HG02981 (cell line): Measurements from ENCODE around the gene ACOD1.
"Not testable (repeated sequence)": the region's sequence is repeated elsewhere in the genome, so short reads cannot be mapped to it uniquely, and the experiment has no call there.

Source experiments
- ATAC-seq: cut with Tn5 transposase; IDR thresholded peaks from one replicate; pipeline ENCODE4 v1.9.1; 2021; ENCODE audit warnings: mild to moderate bottlenecking, moderate library complexity; ENCODE audit not compliant: unreplicated experiment

The ACOD1 gene

DNA sequence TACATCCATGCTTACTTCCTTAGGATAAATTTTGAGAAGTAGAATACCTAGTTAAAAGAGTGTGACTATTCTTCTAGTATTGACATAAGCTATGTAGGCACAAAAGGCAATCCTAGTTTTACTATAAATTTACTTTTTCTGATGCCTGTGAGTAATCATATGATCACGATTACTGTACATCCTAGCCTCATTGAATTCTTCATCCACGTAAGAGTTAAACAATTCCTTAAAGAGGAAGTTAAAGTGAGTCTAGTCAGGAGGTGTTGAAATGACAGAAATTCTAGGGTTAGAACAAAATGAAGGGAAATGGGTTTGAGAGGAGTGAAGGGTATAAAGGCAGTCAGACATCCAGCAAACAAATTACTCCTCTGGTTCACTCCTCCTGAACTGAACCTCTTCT is at the start of gene ACOD1:
ACOD1 (plus strand) TSS at position 363 of the 400 bp plus-strand sequence. CDS start 48 bp downstream, outside the sequence.
- ATAC-seq = no peak

DNA sequence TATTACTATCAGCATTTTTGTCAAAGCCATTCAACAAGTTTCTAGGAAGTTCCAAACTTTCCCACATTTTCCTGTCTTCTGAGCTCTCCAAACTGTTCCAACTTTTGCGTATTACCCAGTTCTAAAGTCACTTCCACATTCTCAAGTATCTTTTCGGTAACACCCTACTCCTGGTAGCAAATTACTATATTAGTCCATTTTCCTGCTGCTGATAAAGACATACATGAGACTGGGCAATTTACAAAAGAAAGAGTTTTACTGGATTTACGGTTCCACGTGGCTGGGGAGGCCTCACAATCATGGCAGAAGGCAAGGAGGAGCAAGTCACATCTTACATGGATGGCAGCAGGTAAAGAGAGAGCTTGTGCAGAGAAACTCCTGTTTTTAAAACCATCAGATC is 49.2 kb upstream of the ACOD1 start:
- not testable (repeated sequence) for ATAC-seq

DNA sequence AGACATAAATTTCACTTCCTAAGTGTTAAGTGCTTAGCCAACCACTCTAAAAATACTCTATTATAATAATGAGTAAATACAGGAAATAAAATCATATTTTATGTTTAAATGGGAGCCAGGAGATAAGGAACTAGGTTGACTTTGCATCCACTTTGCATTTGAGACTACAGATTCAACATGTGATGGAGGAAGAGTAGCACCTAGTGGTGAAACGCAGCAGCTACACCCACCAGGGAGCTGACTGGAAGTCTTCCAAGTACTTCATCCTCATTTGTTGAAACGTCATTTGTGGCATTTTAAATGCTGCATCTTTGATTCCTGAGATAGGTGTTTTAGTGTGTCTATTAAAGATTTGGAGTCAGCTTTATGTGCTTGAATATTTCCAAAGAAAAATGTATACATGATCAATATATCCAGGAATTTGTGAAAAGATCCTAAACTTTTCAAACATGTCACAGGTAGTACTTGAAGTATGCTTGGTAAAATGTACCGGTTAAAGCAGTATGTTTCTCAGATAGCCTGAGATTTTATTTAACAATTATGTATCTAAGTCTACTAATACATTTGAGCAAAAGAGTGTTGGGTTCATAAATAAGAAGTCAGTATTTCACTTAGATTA is 44.7 kb upstream of the ACOD1 start:
- ATAC-seq = peak; percentile 97

DNA sequence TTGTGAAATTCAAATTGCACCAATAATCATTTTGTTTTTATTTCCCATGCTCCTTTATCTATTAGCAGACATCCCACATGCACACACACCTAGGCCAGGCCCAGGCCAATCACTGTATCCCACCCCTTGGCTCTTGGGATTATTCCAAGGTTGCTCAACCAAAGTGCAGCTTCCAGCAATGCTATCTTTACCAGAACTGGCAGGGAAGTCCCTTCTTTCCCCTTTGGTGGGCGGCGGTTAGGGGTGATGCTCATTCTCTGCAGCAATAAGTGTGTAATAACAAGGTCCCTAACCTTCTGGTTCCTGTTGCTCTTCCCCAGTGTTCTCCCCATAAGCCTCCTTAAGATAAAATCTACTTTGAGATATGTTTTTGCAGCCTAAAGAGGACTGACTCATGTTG is 43.8 kb upstream of the ACOD1 start:
- ATAC-seq = no peak

DNA sequence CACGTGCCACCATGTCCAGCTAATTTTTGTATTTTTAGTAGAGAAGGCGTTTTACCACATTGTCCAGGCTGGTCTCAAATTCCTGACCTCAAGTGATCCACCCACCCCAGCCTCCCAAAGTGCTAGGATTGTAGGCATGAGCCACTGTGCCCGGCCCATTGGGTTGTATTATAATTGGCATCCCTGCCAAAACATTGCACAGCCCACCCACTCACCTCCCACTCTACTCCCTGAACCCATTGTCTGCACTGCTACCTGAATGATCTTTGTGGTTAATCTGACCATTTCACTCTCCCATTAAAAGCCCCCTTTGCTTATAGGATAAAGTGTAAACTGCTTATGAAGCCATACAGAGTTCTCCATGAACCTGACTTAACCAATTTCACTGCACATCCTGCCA is 35.8 kb upstream of the ACOD1 start:
- ATAC-seq = no peak

DNA sequence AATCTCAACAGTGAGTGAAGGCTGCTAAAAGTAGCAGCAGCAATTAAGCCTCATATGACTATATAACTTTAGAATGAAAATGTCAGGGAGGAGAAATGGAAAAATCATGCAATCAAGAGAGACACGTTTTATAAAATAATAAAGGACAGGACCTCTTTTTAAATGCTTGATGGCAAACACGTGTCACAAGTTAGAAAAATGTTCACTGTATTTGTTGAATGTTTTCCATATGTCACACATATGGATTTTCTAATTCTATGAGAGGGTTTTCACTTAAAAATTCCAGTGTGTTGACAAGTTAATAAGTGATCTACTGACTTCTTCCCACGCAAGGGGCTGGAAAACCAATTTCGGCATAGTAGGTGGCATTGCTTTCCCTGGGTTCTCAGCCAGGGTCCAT is 34.4 kb upstream of the ACOD1 start:
- ATAC-seq = no peak

DNA sequence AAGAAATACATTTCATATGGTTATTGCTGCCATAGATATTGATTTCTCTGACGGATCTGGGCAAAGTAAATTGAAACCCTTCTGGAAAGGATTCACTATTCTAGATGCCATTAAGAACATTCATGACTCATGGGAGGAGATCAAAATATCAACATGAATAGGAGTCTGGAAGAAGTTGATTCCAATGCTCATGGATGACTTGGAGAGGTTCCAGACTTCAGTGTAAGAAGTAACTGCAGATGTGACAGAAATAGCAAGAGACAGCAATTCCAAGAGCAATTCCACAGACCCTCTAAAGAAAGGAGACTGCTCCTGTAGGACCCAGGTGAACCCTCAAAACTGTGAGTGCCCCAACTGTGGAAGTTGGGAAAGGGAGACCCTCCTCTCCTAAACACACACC is 31.2 kb upstream of the ACOD1 start:
- ATAC-seq = no peak

DNA sequence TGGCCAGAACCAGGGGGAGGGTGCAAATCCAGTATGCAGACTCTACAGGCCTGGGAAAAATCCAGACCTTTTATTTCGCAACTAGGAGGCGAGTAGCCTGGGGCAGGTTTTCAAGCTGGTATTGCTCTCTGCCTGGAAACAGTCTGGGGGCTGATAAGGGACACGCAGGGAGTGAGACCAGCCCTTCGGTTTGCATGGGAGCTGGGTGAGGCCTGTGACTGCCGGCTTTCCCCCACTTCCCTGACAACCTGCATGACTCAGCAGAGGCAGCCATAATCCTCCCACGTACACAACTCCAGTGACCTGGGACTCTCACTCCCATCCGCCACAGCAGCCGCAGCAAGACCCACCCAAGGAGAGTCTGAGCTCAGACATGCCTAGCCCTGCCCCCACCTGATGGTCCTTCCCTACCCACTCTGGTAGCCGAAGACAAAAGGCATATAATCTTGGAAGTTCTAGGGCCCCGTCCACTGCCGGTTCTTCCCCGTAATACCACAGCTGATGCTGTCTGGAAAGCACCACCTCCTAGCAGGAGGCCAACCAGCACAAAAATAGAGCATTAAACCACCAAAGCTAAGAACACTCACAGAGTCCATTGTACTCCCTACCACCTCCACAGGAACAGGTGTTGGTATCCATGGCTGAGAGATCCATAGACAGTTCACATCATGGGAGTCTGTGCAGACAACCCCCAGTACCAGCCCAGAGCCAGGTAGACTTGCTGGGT is 30.4 kb upstream of the ACOD1 start:
- not testable (repeated sequence) for ATAC-seq

DNA sequence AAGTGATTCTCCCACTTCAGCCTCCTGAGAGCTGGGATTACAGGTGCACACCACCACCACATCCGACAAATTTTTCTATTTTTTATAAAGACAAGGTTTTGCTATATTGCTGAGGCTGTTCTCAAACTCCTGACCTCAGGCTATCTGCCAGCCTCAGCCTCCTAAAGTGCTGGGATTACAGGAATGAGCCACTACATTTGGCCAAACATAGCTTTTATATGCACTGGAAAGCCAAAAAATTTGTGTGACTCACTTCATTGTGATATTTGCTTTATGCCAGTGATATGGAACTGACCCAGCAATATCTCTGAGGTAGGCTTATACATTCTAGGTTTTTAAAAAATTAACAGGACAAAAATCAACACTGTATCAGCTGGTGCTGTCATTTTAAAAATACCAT is 26.8 kb upstream of the ACOD1 start:
- no peak for ATAC-seq

DNA sequence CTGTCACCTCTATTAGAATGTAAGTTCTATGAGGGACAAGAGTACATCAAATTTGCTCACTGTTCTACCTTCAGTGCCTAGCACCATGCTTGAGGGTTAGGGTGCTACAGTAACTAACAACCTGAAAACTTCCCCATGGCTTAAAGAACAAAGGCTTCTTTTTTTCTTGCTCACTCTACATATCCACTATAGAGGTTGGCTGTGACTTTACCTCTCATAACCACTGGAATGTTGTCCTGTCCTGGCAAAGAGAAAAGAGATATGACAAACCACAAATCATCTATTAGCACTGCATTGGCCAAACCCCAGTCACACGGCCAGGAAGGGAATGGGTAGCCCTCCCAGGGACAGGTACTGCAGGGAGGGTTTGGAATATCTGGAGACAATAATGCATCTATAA is 23.2 kb upstream of the ACOD1 start:
- no peak for ATAC-seq

DNA sequence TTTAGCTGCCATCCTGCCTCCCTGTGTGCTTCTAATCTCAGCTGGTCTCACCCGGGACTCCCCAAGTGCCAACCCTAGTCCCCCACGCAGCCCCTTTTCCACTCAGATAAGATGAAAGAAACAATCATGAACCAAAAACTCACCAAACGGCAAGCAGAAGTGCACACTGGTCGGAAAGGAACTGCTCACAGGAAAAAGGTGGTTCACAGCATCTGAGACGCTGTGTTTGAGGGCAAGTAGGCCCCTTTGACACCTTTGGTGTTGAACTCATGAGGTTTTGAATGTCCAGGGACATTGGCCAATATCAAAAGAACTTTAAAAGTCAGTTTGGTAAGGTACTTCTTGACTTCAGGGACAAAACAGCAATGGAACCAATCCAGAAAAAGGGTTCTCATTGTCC is 20.4 kb upstream of the ACOD1 start:
- no peak for ATAC-seq

DNA sequence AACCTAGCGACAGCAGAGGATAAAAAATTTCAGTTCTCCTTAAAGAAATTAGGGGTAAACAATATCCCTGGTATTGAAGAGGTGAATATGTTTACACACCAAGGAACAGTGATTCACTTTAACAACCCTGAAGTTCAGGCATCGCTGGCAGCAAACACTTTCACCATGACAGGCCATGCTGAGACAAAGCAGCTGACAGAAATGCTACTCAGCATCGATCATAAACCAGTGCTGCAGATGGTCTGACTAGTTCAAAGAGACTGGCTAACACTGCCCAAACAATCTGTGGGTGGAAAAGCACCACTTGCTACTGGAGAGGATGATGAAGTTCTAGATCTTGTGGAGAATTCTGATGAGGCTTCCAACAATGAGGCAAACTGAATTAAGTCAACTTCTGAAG is 19.9 kb upstream of the ACOD1 start:
- ATAC-seq = no peak

DNA sequence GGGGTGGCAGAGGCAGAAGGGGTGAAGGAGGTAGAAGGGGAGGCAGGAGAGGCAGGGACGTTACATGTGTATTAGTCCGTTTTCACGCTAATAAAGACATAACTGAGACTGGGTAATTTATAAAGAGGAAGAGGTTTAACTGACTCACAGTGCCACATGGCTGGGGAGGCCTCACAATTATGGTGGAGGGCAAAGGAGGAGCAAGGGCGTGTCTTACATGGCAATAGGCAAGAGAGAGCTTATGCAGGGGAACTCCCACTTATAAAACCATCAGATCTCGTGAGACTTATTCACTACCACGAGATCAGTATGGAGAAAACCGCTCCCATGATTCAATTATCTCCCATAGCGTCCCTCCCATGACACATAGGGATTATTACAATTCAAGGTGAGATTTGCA is 19.0 kb upstream of the ACOD1 start:
- ATAC-seq = no peak

DNA sequence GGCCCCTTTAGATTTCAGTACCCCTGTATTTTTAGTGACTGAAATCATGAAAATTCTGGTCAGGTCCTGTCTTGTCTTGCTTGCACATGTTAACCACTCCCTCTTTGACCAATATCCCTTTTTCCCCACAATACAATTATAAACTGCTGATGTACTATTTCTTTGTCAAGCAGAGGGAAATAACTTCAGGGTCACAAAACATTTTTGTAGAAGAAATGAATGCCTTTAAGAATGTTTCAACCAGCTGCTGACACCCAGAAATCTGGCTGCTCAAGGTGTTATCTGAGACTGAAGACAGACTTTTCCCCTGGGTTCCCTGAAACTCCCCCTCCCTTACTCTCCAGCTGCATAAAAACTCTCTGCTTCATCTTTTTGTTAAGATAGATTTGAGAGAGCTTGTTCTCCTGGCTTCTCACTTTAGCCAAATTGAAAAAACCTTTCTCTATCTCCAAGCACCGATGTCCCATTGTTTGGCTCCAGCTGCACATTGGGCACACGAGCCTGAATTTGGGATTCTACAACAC is 18.4 kb upstream of the ACOD1 start:
- ATAC-seq = no peak

DNA sequence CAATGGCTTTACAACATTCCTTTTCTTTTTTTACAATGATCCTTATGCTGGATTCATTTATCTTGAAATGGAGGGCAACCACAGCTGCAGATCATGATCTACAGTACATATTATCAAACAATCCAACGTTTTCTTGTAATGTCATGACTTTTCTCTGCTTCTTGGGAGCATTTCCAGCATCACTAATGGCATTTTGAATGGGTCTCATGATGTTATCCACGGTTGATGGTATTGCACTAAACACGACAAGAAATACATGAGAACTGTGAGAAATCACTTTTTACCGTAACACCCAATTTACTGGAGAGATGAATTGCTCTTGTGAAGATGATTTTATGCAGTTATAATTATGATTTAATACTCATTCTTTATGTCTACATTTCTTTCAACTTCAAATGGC is 16.2 kb upstream of the ACOD1 start:
- ATAC-seq = no peak

DNA sequence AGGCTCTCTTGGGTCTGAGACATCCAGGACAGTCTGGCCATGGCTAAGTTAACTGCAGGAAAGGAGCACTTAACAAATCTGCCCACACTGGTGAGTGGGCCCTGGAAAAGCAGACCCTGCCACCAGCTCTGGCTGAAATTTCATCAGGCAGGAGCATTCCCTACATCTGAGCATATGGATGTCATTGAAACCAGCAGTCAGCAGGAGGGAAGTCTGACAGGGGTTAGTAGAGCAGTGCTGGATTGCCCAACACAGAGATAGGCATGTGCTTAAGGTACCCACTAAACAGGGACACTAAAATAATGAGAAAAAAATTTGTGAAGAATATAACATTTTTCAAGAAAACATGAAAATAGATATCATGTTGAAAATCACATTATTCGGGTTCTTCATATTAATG is 13.6 kb upstream of the ACOD1 start:
- no peak for ATAC-seq

DNA sequence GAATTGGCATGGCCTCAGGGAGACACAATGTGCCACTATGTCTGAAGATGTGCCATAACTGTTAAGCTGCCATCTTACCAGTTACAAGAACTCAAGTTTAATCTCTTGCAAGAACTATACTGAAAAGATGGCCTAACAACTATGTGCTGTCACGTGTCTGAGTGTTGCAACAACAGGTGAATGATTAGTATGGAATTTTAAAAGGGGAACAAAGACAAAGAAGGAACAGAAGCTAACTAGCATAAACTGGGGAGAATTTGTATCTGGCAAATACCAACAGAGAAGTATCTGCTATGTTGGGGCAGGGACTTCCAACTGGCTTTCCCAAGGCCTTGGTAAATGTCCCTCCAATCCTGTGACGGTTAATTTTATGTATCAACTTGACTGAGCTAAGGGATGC is 11.5 kb upstream of the ACOD1 start:
- no peak for ATAC-seq

DNA sequence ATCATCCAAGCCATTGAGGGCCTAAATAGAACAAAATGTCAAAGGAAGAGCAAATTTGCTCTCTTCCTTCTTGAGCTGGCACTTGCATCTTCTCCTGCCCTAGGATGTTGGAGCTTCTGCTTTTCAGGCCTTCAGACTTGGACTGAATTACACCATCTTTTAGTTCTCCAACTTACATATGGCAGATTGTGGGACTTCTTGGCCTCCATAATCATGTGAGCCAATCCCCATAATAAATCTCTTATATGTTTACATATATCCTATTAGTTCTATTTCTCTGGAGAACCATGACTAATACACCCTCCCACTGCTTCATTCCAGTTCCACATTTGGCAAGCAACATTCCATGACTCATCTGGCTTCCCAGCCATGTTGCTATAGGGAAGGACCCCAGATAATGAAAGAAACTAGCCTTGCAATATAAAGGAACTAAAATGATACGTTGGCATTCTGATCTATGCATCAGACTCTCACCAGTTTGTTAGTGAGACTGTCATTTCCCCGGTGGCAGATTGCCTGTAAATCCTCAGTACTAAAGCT is 11.0 kb upstream of the ACOD1 start:
- no peak for ATAC-seq

DNA sequence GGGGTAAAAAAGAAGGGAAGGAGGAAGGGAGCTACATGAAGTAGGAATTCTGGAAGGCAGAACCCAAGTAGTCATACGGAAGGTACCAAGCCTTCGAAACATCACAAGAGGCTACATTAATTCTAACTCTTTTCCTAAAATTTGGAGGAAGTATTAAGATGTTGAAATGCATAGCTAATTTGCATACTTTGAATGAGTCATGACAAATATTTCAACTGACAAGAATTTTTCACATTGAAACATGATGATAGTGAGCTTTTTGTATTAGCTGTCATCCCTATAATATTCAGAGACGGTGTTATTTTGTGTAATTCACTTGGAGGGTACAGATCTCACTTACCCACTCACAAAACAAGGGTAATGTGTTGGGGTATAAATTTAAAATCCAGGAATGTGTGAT is 9.1 kb upstream of the ACOD1 start:
- no peak for ATAC-seq

DNA sequence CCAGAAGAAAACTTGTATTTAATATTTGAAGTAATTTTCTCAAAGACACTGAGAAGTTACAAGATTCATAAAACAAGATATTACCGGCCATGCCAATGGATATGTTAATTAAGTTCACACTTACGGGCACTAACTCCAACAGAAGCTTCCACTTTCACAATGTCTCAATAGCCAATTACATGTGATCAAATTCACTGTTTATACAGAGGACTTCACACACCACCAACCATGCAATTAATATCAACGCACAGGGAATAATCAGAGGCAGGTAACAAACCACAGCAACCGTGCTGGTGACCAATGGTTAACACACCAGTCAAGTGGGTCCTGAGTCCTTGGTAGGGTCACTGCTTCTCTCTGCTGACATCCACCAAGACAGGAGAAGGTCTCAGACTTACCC is 5.9 kb upstream of the ACOD1 start:
- ATAC-seq = no peak

DNA sequence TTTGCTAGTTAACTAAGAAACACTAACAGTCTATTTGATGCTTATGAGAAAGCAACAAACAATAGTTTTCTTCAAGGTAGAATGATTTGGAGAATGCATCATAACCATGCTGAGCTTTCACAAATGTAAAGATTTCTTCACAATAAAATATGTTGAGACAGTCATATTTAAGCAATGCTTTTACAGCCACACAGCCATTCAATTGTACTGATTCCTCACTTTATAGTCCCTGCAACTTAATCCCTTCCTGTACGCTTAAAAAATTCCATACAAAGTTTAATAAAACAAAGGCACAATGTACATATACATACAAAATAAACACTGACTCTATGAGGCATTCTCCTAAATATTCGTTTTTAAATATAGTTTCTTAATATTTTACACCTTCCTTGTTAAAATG is 4.7 kb upstream of the ACOD1 start:
- no peak for ATAC-seq

DNA sequence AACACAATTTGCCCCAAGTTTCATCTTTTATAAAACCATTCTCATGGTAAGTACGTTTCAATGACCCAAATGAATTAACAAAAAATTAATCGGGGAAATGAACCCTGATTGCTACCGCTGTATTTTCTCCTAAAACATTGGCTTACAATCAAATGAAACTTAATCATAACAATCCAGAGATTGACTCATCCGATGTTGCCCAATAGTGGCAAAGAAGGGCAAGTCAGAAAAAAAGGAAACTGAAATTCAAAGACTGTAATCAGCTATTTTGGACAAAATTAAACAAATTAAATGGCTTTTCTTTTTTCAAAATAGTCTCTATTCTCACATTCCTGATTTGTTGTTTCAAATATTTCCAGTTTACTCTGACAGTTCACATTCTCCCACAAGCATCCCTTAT is 3.9 kb upstream of the ACOD1 start:
- ATAC-seq = no peak
